Raji (cell line): ENCODE measurements around the gene SCP2.

Source experiments
- POLR2A ChIP-seq: IDR thresholded peaks from 2 replicates; pipeline ENCODE4 v1.6.1; 2011; ENCODE audit warnings: low read depth, low read length, control low read depth; ENCODE audit not compliant: insufficient read depth

The SCP2 gene, protein sequence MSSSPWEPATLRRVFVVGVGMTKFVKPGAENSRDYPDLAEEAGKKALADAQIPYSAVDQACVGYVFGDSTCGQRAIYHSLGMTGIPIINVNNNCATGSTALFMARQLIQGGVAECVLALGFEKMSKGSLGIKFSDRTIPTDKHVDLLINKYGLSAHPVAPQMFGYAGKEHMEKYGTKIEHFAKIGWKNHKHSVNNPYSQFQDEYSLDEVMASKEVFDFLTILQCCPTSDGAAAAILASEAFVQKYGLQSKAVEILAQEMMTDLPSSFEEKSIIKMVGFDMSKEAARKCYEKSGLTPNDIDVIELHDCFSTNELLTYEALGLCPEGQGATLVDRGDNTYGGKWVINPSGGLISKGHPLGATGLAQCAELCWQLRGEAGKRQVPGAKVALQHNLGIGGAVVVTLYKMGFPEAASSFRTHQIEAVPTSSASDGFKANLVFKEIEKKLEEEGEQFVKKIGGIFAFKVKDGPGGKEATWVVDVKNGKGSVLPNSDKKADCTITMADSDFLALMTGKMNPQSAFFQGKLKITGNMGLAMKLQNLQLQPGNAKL

DNA sequence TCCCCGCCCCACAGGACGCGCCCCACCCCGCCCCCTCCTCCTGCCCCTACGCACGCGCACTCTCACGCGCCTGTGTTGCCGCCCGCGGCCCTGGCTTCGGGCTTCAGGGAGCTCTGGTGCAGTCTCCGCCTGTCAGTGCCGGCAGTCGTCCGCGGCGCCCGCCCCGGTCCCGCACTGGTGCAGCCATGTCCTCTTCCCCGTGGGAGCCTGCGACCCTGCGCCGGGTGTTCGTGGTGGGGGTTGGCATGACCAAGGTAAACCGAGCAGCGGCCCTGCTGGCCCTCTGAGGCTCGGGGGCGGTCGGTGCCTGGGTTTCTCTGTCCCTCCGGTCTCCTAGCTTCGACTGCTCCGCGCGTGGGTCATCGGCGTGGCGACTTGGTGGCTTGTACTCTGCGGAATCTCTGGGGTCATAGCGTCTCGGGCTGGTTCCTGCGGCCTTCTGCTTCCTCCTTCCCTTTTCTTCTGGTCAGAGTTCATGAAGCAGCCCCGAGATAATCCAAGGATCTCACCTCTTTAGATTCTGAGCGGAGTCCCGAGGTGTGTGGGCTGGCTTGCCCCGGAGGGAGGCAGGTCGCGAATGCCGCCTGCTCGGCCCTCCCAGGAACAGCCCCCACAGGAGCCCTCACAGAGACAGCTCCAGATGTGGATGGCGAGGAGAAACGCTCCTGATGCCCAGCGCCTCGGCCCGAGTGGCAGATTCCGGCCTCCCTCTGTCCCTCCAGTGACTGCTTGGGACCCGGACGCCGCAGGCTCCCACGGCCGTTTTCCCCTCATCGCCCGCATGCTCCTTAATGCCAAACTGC is at the start of gene SCP2:
Gene SCP2, plus strand, starts transcription at position 65 of the 803 bp plus-strand sequence. Its CDS starts 121 bp downstream, at position 186.
- TF ChIP-seq POLR2A: no peak

DNA sequence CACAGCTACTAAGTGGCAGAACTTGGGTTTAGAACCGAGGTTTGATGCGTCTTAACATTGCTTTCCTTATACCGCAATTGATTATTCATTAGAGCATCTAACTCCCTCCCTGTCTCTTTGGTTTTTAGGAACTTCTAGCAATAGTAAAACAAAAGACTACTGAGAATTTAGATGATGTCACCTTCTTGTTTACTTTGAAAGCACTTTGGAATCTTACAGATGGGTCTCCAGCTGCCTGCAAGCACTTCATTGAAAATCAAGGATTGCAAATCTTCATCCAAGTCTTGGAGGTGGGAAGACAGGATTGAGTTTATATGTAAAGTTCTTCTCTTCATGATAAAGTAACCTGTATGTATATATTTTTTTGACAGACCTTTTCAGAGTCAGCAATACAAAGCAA is 49.5 kb upstream of the SCP2 start:
- TF ChIP-seq POLR2A: no peak

DNA sequence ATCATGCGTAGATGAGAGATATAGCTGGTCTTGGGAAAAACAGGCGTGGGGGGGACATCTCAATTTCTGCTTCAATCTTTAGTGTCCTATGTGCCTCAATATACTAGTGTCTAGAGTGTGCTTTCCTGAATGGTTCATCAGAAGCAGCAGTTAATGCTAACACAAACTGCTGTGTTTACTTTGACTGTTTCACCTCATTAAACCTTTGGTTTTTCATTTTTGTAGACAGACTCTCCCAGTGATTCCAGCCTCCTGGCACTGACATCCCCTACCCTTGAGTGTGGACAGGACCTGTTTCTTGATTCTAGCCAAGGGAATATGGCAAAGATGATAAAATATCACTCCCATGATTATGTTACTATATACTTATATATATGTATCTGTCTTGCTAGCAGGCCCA is 46.9 kb upstream of the SCP2 start:
- no peak for TF ChIP-seq POLR2A

DNA sequence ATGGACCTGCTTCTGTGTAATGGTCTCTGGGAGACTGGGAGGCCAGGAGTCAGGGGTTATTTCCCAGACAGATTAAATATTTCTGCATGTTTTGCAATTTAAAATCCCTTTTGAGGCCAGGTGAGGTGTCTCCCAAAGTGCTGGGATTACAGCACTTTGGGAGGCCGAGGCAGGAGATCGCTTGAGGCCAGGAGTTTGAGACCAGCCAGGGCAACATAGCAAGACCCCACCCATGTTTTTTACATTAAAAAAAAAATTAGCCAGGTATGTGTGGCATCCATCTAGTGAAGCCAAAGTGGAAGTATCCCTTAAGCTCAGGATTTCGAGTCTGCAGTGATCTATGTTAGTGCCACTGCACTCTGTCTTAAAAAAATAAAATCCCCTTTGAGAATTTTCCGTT is 39.6 kb upstream of the SCP2 start:
- no peak for TF ChIP-seq POLR2A

DNA sequence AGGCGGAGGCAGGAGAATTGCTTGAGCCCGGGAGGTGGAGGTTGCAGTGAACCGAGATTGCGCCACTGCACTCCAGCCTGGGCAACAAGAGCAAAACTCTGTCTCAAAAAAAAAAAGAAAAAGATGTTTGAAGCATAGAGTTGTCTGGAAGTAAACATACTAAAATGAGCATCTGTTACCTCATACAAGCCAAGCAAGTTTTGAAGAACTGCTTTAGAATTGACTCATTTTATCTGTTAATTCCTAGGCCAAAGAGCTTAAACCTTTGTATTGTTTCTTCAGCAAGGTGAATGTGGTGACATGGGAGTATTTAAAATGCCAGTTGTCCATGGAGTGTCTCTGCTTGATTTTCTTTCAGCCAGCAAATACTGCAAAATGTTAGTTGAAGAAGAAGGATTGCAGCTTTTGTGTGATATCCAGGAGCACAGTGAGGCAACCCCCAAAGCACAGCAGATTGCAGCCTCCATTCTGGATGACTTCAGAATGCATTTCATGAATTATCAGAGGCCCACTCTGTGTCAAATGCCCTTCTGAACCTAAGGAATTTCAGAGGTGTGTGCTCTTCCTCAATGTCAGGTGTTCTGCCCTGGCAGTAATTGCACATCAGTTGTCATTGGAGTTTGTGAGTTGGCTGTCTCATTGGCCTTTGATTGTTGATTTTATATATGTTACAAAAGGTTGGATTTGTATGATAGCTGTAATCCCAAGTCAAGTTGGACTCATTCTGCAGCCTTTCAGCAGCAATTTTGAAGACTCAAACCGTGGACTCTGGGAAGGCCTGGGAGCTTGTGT is 34.5 kb upstream of the SCP2 start:
- no peak for TF ChIP-seq POLR2A

DNA sequence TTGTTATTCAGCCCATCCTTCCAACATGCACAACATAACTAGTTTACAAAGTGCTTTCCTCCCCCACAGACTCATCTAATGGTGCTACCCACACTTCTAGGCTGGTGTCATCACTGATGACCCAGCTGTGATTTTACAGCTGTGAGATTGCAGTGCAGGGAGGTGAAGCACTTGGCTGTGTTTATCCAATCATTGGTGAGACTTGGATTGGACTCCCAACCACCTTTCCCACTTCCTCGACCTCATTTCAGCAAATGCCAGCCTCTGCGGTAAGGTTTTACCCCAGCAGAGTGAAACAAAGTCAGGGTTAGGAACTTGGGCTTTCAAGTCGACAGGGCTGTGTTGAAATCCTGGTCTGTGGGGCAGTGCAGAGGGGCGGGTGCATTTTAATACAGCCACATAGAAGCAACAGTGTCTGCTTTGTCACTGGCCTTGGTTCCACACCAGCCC is 27.6 kb upstream of the SCP2 start:
- TF ChIP-seq POLR2A: no peak

DNA sequence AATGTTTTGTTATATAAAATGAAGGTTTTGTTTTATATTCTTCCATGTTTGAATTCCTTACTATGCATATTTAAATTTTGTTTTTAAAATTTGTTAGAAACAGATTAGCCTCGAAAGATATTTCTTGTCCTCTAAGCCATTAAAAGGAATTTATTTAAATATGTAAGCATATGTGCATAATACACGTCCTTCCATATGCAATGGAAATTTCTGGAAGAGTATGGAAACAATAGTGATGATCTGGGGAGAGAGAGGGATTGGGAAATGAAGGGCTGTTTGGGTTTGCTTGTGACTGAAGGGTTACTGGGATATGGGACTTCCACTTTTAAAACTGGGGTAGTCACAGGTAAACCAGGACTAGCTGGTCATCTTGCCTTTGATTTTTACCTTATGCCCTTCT is 26.7 kb upstream of the SCP2 start:
- TF ChIP-seq POLR2A: no peak

DNA sequence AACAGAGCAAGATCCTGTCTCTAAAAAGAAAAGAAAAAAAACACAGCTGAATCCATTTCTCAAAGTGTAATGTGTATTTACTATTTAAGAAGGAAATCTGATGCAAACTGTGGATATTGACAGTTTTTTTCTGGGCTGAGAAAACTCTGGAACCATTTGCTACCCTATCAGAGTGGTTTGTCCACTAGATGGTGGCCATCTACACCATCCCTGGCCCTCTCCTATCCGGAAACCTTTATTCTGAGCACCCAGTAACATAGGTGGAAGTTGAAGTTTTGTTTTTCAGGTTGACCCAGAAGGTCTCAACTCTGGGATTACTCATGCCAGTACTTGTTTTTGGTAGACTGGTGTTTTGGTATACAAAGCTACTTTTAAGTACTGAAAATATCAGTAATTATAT is 25.7 kb upstream of the SCP2 start:
- TF ChIP-seq POLR2A: no peak

DNA sequence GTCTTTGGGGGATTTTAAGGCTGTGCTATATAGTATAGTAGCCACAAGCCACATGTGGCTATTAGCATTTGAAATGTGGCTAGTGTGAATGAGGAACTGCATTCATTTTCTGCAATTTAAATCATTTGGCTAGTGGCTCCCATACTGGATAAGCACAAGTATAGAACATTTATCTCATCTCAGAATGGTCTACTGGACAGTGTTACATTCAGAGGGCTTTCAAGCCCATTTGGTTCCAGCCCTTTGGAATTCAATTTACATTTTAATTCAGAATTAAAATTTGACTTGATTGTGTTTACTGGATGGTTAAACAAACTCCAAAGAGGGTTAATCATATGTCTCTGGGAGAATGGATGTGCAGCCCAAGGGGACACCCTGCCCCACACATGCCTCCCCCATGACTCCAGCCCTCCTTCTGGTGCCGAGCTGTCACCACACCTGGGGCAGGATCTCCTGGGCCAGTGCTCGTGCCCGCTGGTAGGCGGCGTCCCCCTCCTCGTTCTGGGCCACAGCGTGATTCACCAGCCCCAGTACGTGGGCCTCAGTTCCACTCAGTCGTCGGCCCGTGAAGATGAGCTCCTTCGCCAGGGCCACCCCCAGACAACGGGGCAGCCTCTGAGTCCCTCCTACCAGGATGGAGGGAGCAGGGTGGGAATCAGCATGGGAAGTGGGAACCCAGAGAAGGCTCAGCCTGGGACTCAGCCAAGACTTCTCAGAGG is 22.7 kb upstream of the SCP2 start:
- no peak for TF ChIP-seq POLR2A

DNA sequence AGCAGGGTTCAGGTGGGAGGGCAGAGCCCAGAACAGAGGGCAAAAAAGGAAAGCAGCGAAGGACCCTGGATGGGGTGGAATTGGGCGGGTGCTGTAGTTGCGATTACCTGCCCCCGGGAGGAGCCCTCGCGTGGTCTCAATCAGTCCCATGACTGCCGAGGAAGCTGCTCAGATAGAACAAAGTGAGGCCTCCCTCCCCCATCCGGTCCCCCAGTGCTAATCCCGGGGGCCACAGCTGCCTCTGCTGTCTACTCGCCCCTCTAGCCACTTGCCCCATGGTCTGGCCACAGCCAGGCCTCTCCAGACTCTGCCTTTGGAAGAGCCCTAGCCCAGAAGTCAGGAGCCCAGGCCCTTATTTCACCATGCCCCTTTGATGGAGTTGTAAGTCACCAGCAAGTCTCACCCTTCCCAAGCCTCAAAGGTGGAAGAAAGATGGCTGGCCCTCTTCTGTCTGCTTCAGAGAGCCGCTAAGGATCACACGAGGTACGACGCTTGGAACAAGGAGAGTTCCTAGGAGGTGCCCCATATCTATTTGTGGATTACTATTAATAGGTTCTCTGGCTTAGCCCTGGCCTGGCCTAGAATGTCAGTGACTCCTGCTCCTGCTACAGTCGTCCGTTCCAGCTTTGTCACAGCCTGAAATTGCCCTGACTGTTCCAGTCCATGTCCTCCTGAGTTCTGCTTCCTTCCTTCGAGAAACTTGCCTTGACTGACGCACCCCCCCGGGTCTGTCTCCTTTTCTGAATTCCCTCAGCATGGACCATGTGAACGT is 22.0 kb upstream of the SCP2 start:
- no peak for TF ChIP-seq POLR2A

DNA sequence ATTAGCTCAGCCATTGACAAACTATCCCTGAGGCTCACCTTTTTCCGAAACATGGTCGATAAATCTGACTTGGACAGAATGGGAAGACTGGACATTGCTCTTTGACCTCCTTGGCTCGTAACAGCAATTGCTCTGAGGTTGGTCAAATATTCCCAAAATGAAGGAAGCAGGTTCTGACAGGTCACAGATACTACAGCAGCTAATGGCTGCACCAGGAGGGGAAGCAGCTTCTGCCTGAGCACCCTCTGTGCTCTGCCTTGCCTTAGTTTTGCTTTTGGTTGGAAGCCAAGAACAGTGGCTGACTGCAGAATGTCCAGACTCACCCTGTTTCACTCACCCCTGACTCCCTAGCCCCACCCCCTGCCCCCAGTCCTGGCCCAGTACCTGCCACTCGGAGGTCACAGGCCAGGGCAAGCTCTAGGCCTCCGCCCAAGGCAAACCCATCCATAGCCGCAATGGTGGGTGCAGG is 20.9 kb upstream of the SCP2 start:
- TF ChIP-seq POLR2A: no peak

DNA sequence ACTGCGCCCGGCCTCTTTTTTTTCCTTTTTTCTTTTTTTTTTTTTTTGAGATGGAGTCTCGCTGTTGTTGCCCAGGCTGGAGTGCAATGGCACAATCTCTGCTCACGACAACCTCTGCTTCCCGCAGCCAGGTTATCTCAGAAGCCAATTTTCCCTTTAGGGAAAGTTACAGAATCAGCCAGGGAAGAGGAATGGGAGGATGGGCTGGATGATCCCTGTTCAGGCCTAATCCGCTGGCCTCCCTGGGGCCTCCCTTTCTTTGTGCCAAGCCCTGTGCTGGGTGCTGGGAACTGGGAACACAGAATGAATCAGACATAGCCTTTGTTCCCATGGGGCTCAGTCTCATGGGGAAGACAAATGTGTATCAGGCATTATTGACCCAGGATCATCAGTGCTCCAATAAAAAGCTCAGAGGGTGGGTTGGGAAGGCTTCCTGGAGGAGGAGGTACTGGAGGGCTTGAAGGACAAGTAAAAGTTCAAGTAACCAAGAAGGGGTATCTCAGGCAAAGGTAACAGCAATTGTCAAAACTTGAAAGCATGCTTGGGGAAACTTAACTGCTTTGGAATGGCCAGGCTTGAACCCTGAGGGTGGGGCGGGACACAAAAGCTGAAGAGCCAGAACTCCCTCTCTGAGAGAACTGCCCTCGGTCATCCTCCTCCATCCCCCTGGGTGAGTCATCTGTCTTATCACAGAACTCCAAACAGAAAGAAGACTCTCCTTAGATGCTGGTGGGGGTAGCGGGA is 19.8 kb upstream of the SCP2 start:
- TF ChIP-seq POLR2A: no peak

DNA sequence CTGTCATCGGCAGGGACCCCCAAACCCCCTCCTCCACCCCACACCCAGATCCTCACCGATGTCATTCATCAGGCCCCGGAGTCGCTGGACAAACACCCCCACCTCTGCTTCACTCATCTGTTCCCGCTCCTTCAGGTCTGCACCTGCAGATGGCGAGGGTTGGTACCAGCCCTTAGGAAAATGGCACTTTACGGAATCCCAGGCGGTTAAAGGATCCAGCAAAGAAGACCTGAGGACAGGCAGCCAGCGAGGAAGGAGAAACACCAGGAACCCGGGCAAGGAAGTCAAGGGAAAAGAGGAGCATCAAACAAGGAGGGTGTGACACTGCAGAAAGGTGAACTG is 19.3 kb upstream of the SCP2 start:
- TF ChIP-seq POLR2A: no peak
